Upper lobe of right lung (tissue), 1 donor: ENCODE results near the gene PMEPA1. TPM values are rescaled to one million over a fixed set of nuclear protein-coding genes. Genes with fewer than 3 reads are reported as not detected.

Experiments used
- ATAC-seq: fragments of 200-7000 bp; cut with Tn5 transposase; one replicate; pipeline ENCODE4 v1.9.1; 2020; ENCODE audit warnings: mild to moderate bottlenecking, moderate library complexity
- DNase-seq: peaks from one replicate; pipeline ENCODE4 v3.0.0-alpha.2; 2020
- H3K27ac ChIP-seq: fragments of 200-600 bp; one replicate; pipeline ENCODE4 v1.8.0; 2022
- H3K27me3 ChIP-seq: fragments of 200-600 bp; one replicate; pipeline ENCODE4 v1.8.0; 2022; ENCODE audit warnings: mild to moderate bottlenecking
- H3K36me3 ChIP-seq: fragments of 200-600 bp; one replicate; pipeline ENCODE4 v1.8.0; 2022
- H3K4me1 ChIP-seq: fragments of 200-600 bp; one replicate; pipeline ENCODE4 v1.8.0; 2022
- H3K4me3 ChIP-seq: fragments of 200-600 bp; one replicate; pipeline ENCODE4 v1.8.0; 2022; ENCODE audit warnings: mild to moderate bottlenecking
- H3K9me3 ChIP-seq: fragments of 200-600 bp; one replicate; pipeline ENCODE4 v1.8.0; 2022
- intact Hi-C: fragments of 100-400 bp; cut with DNase I; formaldehyde crosslinking; loops from one replicate; pipeline ENCODE4 v1.11.0; 2022
- total RNA-seq: library from RNA; stranded (reverse); fragmentation: NEBNext Ultra II Directional; extraction: Animal tissue kit (Norgen Biotek cat#: 25700); gene quantifications from one replicate; pipeline ENCODE4 v1.2.1, GENCODE V29; 2021
- TF ChIP-seq, protein P1 (sequence below): fragments of 200-600 bp; IDR thresholded peaks from one replicate; pipeline ENCODE4 v1.8.0; 2022; ENCODE audit warnings: antibody characterized with exemption
- donor health status: DM: no; HTN: yes; CAD: no; lungs with severe emphysema.

PMEPA1 gene
- total RNA-seq, 1 donor from 2014 or later = 49.1 TPM

DNA sequence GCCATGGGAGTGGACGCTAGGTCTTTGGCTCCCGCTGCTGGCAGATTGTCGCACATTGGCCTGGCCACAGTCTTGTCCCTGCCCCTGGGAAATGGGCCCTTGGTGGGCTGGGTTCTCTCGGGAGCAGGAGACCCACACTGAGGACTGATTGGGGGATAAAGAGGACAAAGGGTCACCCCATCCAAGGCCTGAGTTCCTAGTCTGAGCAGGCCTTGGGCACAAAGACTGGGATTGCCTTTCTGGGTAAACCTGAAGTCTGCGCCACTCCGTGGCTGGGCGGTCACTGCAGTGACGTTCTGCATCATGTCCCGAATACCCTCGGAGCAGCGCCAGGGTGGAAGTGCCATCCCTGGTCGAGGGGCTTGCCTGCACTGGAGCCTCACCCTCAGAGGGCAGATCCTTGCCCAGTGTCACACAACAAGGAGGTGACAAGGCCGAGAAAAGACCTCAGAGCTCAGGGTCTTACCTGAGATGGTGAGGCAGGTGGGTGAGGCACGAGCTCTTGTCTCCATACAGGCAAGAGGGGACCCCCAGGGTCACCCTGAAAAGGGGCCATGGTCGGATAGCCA is 53.5 kb downstream of the PMEPA1 start:
- Histone ChIP-seq H3K27me3 (no peaks in the 10 kb centered on the region), H3K9me3 (no peaks in the 10 kb centered on the region), H3K4me1 (no peaks in the 10 kb centered on the region), H3K4me3 (no peak overlapping the region), H3K27ac (no peak overlapping the region), H3K36me3 (peaks cover 21% of the 10 kb centered on the region)
- no peak for ATAC-seq
- intact Hi-C loops = loop anchor here (10.0 kb wide), 2 partner anchors 428 to 528 kb away; no protein-coding TSS in a partner anchor
- TF ChIP-seq, protein P1, sequence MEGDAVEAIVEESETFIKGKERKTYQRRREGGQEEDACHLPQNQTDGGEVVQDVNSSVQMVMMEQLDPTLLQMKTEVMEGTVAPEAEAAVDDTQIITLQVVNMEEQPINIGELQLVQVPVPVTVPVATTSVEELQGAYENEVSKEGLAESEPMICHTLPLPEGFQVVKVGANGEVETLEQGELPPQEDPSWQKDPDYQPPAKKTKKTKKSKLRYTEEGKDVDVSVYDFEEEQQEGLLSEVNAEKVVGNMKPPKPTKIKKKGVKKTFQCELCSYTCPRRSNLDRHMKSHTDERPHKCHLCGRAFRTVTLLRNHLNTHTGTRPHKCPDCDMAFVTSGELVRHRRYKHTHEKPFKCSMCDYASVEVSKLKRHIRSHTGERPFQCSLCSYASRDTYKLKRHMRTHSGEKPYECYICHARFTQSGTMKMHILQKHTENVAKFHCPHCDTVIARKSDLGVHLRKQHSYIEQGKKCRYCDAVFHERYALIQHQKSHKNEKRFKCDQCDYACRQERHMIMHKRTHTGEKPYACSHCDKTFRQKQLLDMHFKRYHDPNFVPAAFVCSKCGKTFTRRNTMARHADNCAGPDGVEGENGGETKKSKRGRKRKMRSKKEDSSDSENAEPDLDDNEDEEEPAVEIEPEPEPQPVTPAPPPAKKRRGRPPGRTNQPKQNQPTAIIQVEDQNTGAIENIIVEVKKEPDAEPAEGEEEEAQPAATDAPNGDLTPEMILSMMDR = no peak
- DNase-seq = peak; percentile 56

DNA sequence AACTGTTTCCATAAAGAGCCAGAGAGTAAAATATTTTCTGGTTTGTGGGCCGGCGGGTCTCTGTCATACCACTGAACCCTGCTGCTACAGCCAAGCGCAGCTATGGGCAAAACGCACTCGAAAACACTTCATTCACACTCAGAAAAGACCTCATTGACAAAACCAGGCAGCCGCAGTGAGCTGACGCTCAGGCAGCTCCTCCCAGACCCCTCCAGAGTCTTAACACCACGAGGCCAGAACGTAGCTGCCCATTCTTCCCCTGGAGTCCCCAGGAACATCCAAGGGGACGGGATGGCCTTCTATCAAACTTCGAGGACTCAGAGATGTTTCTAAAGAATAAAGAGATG is 54.0 kb downstream of the PMEPA1 start:
- H3K27ac ChIP-seq = no peak overlapping the region
- intact Hi-C loops = loop anchor here (10.0 kb wide), 2 partner anchors 429 to 529 kb away; no protein-coding TSS in a partner anchor
- no peaks in the 10 kb centered on the region for H3K27me3 ChIP-seq
- H3K36me3 ChIP-seq = peaks cover 26% of the 10 kb centered on the region
- no peak overlapping the region for H3K4me3 ChIP-seq
- TF ChIP-seq, protein P1 = no peak
- no peak for ATAC-seq
- no peaks in the 10 kb centered on the region for H3K4me1 ChIP-seq
- H3K9me3 ChIP-seq = no peaks in the 10 kb centered on the region
- peak; percentile 39 for DNase-seq

DNA sequence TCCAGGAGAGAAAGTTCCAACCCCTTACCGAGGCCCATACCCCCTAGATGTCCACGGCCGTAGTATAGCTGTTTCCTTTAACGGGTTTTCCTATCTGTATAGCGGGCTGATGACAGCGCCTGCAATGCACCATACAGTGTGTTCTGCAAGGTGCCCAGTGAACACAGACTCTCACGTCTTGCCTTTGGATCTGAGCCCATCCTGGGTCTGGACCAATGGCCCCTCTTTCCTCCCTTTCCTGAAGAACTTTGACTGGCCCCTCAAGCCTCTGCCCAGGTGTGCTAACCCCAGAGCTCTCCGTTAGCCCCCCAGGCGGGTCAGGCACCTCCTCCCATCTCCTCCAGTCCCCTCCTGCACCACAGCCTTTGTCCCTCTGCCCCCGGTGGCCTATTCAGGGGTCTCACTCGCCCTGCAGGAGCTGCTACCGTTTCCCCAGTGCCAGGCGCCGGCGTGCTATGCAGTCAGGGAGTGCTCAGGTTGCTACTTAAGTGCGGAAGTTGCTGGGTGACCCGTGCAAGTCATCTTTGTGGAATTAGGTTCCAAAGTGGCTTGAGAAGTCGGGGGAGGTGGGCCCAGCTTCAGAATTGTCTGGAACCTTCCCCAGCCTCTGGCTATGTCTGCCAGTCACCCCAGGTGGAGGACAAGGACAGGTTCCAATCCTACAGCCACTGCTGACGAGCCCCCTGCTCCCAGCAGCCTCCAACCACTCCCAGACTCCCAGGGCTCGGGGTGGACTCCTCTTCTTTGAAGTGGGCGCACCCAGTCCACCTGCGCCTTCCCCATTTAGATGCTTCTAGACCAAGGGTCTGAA is 54.6 kb downstream of the PMEPA1 start:
- Histone ChIP-seq H3K36me3 (peaks cover 28% of the 10 kb centered on the region), H3K4me3 (no peak overlapping the region), H3K9me3 (no peaks in the 10 kb centered on the region), H3K27me3 (no peaks in the 10 kb centered on the region), H3K4me1 (no peaks in the 10 kb centered on the region), H3K27ac (no peak overlapping the region)
- intact Hi-C loops = loop anchor here (10.0 kb wide), 2 partner anchors 430 to 530 kb away; no protein-coding TSS in a partner anchor
- TF ChIP-seq, protein P1 = no peak
- DNase-seq = peak; percentile 62
- no peak for ATAC-seq

DNA sequence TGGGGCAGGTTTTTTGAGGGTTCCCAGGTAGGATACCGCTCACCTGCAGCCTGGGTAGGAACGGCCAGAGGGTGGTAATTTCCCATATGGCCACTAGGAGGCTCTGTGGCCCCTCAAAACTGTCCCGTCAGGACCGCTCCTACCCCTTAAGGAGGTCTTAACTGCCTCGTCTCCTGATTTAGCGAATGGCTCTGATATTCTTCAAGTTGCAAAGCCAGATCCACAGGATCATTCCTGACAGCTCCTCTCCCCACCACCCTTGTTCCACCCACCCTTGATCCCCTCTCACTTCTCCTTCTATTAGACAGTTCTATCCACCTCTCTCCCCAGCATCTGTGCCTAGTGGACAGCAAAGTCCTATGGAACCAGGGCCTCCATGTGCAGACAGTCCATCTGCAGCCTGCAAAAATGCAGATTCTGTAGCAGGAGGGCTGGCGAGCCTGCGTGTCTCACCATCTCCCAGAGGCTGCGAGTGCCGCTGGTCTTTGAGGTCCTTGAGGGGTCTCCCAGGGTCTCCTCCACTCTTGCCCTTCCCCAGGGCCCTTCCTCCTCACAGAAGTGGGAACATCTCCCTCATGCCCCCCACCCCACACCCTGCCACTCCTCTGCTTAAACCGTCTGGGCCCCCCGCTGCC is 55.3 kb downstream of the PMEPA1 start:
- no peak overlapping the region for H3K27ac ChIP-seq
- peak; percentile 61 for DNase-seq
- TF ChIP-seq, protein P1 = peak; percentile 91
- no peak overlapping the region for H3K4me3 ChIP-seq
- no peaks in the 10 kb centered on the region for H3K27me3 ChIP-seq
- ATAC-seq = peak; percentile 79
- no peaks in the 10 kb centered on the region for H3K4me1 ChIP-seq
- intact Hi-C loops = loop anchor here (10.0 kb wide), 2 partner anchors 430 to 530 kb away; no protein-coding TSS in a partner anchor
- peaks cover 28% of the 10 kb centered on the region for H3K36me3 ChIP-seq
- H3K9me3 ChIP-seq = no peaks in the 10 kb centered on the region

DNA sequence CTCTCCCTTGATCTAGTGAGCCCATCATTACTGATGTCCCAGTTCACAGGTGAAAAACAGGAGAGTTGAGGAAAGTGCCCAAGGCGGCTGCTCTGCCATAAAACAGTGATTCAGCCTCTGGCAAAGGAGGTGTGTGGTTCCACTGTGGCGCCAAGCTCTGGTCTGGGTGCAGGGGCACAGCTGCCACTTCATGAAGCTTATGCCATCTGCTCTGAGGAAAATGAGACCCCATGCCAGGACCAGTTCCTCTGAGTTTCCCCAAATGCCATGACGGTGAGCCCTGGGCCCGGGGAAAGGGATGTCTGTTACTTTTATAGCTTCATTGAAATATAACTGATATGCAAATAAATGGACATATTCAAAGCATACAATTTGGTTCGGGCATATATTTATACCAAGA is 55.9 kb downstream of the PMEPA1 start:
- Histone ChIP-seq H3K4me3 (no peak overlapping the region), H3K27me3 (no peaks in the 10 kb centered on the region), H3K4me1 (no peaks in the 10 kb centered on the region), H3K27ac (no peak overlapping the region), H3K36me3 (peaks cover 24% of the 10 kb centered on the region), H3K9me3 (no peaks in the 10 kb centered on the region)
- ATAC-seq = no peak
- intact Hi-C loops = loop anchor here (10.0 kb wide), 2 partner anchors 431 to 531 kb away; no protein-coding TSS in a partner anchor
- TF ChIP-seq, protein P1 = no peak
- DNase-seq = peak; percentile 43
